DND-41 (cell line): ENCODE measurements around the gene DCLK2.

Source experiments
- ATAC-seq: fragments of 200-7000 bp; cut with Tn5 transposase; 3 replicates; pipeline ENCODE4 v1.9.1; 2021; ENCODE audit warnings: low read depth; ENCODE audit not compliant: insufficient read depth
- DNase-seq: peaks from one replicate; pipeline ENCODE4 v3.0.0-alpha.2; 2020
- H2AFZ ChIP-seq: 2 replicates; pipeline ENCODE4 v1.6.0; 2012; ENCODE audit warnings: low read depth, low read length
- H3K27ac ChIP-seq: 2 replicates; pipeline ENCODE4 v1.5.1; 2012; ENCODE audit warnings: low read length, inconsistent platforms
- H3K27me3 ChIP-seq: fragments of 200-600 bp; sonication (generic); 2 replicates; pipeline ENCODE4 v1.6.0; 2012; ENCODE audit warnings: low read length, mild to moderate bottlenecking, inconsistent platforms; ENCODE audit not compliant: insufficient read depth, poor library complexity
- H3K36me3 ChIP-seq: 2 replicates; pipeline ENCODE4 v1.5.1; 2012; ENCODE audit warnings: low read length, inconsistent platforms; ENCODE audit not compliant: insufficient read depth
- H3K4me1 ChIP-seq: 2 replicates; pipeline ENCODE4 v1.5.1; 2012; ENCODE audit warnings: mild to moderate bottlenecking, low read length; ENCODE audit not compliant: insufficient read depth
- H3K4me2 ChIP-seq: 2 replicates; pipeline ENCODE4 v1.6.0; 2012; ENCODE audit warnings: mild to moderate bottlenecking, moderate library complexity, low read length, inconsistent platforms; ENCODE audit not compliant: insufficient read depth
- H3K4me3 ChIP-seq, 2 experiments: fragments of 200-600 bp in 1 of 2; shearing (Covaris generic) in 1 of 2; 2 replicates each; pipeline ENCODE4 v1.5.1; 2012 to 2016; ENCODE audit warnings: inconsistent platforms in 2 of 2, low read length in 2 of 2, mild to moderate bottlenecking in 2 of 2, low read depth in 1 of 2, moderate library complexity in 1 of 2
- H3K79me2 ChIP-seq: 2 replicates; pipeline ENCODE4 v1.6.0; 2012; ENCODE audit warnings: low read length, inconsistent platforms; ENCODE audit not compliant: insufficient read depth
- H3K9ac ChIP-seq: 2 replicates; pipeline ENCODE4 v1.6.0; 2012; ENCODE audit warnings: low read depth, mild to moderate bottlenecking, inconsistent platforms, low read length, moderate library complexity
- H3K9me3 ChIP-seq: 2 replicates; pipeline ENCODE4 v1.5.1; 2012; ENCODE audit warnings: low read length, moderate library complexity, mild to moderate bottlenecking, inconsistent platforms; ENCODE audit not compliant: insufficient read depth, severe bottlenecking
- H4K20me1 ChIP-seq: 2 replicates; pipeline ENCODE4 v1.6.0; 2012; ENCODE audit warnings: low read length; ENCODE audit not compliant: insufficient read depth
- EZH2 ChIP-seq: IDR thresholded peaks from 3 replicates; pipeline ENCODE4 v1.6.1; 2012; ENCODE audit warnings: borderline replicate concordance, low read depth, mild to moderate bottlenecking, moderate library complexity, low read length, inconsistent platforms; ENCODE audit not compliant: severe bottlenecking
- TF ChIP-seq, protein P1 (sequence below): IDR thresholded peaks from 2 replicates; pipeline ENCODE4 v1.5.1; 2012; ENCODE audit warnings: borderline replicate concordance, low read length, moderate library complexity, mild to moderate bottlenecking; ENCODE audit not compliant: poor library complexity, severe bottlenecking; ENCODE audit errors: extremely low read depth

The DCLK2 gene

DNA sequence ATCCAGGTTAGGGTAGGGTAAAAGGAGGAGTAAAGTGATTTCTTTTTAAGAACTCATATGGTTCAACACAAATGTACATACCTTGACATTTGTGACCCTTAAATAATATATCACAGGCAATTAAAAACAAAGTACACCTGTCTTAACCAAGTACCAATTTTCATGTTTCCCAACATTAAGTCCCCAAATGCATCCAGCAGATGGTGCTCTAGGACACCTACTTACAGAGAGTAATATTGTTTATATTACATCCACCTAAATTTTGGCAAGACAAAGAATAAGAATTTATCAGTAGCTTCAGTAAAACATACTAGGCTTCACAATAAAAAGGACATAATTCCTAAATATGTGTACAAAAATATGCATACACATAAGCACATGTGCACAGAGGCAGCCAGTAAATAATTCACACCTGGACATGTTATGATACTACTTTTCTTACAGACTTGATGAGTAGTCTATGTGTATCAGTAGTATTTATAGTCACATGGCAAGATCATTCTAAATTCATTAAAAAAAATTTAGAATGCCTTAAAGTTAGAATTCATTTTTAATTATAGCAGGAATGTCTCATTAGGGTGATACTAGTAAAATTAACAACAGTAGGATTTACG is 219.7 kb downstream of the DCLK2 start:
- Histone ChIP-seq H3K27ac (no peak overlapping the region), H3K9ac (no peak overlapping the region), H3K4me1 (no peaks in the 10 kb centered on the region), H2AFZ (no peak overlapping the region), H3K4me3 (no peak overlapping the region), H3K4me2 (no peak overlapping the region), H3K9me3 (no peaks in the 10 kb centered on the region), H3K79me2 (no peaks in the 10 kb centered on the region), H3K36me3 (no peaks in the 10 kb centered on the region), H4K20me1 (no peaks in the 10 kb centered on the region), H3K27me3 (no peaks in the 10 kb centered on the region)
- ATAC-seq: peak; percentile 68
- no peak for TF ChIP-seq EZH2
- TF ChIP-seq, protein P1, sequence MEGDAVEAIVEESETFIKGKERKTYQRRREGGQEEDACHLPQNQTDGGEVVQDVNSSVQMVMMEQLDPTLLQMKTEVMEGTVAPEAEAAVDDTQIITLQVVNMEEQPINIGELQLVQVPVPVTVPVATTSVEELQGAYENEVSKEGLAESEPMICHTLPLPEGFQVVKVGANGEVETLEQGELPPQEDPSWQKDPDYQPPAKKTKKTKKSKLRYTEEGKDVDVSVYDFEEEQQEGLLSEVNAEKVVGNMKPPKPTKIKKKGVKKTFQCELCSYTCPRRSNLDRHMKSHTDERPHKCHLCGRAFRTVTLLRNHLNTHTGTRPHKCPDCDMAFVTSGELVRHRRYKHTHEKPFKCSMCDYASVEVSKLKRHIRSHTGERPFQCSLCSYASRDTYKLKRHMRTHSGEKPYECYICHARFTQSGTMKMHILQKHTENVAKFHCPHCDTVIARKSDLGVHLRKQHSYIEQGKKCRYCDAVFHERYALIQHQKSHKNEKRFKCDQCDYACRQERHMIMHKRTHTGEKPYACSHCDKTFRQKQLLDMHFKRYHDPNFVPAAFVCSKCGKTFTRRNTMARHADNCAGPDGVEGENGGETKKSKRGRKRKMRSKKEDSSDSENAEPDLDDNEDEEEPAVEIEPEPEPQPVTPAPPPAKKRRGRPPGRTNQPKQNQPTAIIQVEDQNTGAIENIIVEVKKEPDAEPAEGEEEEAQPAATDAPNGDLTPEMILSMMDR: peak; percentile 77
- peak; percentile 36 for DNase-seq

DNA sequence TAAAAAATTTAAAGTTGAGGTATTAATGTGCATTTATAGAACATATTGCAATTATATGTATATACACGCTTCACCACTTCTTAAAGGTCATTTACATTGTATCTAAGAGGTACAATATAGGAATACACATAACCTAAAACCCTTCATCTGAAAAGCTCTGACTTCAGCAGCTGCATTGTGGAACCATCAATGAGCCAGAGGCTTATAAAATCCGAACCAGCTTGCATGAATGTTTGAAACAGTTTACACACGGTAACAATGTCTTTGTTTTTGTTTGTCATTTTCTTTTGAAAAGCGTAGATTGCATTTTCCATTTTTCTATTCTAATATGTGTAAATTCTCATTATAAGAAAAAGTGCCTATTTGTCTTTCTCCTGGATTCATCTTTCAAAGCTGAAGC is 221.6 kb downstream of the DCLK2 start:
- no peak for TF ChIP-seq EZH2
- TF ChIP-seq, protein P1: no peak
- no peak overlapping the region for H3K4me3 ChIP-seq
- no peaks in the 10 kb centered on the region for H3K36me3 ChIP-seq
- H4K20me1 ChIP-seq: no peaks in the 10 kb centered on the region
- no peaks in the 10 kb centered on the region for H3K79me2 ChIP-seq
- H3K27ac ChIP-seq: no peak overlapping the region
- DNase-seq (no peak), ATAC-seq (no peak)
- H3K4me2 ChIP-seq: no peak overlapping the region
- H3K27me3 ChIP-seq: no peaks in the 10 kb centered on the region
- no peaks in the 10 kb centered on the region for H3K4me1 ChIP-seq
- no peak overlapping the region for H3K9ac ChIP-seq
- H3K9me3 ChIP-seq: no peaks in the 10 kb centered on the region
- H2AFZ ChIP-seq: no peak overlapping the region

DNA sequence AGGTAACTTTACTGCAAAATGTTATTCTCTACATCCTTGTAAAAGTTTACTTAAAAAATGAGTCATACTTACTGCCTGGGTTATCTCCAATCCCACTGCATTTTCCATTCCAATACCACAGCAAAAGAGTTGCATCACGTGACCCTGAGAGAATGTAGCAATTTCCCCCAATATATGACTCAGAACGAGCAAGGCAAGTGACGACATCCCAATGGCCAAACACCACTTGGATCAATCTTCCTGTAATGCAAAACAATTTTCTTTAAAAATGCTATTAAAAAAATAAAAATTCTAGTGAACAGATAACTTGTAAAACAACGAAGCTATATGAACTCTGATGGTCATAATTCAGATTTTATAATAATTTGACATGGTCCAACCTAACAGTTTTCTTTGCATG is 224.3 kb downstream of the DCLK2 start:
- no peak overlapping the region for H3K4me3 ChIP-seq
- H4K20me1 ChIP-seq: no peaks in the 10 kb centered on the region
- DNase-seq (no peak), ATAC-seq (no peak)
- H2AFZ ChIP-seq: no peak overlapping the region
- no peaks in the 10 kb centered on the region for H3K9me3 ChIP-seq
- H3K36me3 ChIP-seq: no peaks in the 10 kb centered on the region
- H3K79me2 ChIP-seq: no peaks in the 10 kb centered on the region
- H3K4me1 ChIP-seq: no peaks in the 10 kb centered on the region
- TF ChIP-seq, protein P1: no peak
- TF ChIP-seq EZH2: no peak
- no peak overlapping the region for H3K4me2 ChIP-seq
- no peak overlapping the region for H3K27ac ChIP-seq
- H3K27me3 ChIP-seq: no peaks in the 10 kb centered on the region
- H3K9ac ChIP-seq: no peak overlapping the region
